ENCODE results near the gene SEMA3C.

Gene SEMA3C

GRCh38 chr7:80921130-80921529, 2.3 kb upstream of the SEMA3C start:
- H3K27me3 ChIP-seq (ENCODE audit: insufficient read depth, low read length) = no peaks in the 10 kb centered on the region
- peaks cover 9% of the 10 kb centered on the region for H3K4me1 ChIP-seq (ENCODE audit: insufficient read depth, low read length)
- H3K9me3 ChIP-seq (ENCODE audit: low read length) = no peaks in the 10 kb centered on the region
- H2AFZ ChIP-seq (ENCODE audit: low read depth, low read length) = no peak overlapping the region
- no peaks in the 10 kb centered on the region for H3K36me3 ChIP-seq (ENCODE audit: insufficient read depth, low read length)
- no peak overlapping the region for H3K4me3 ChIP-seq (ENCODE audit: low read length)

GRCh38 chr7:80918399-80918798, 452 bp downstream of the SEMA3C start:
- Histone ChIP-seq H3K9me3 (ENCODE audit: low read length) (no peaks in the 10 kb centered on the region), H3K4me1 (ENCODE audit: insufficient read depth, low read length) (peaks cover 9% of the 10 kb centered on the region), H2AFZ (ENCODE audit: low read depth, low read length) (peak overlapping the region; percentile 78), H3K36me3 (ENCODE audit: insufficient read depth, low read length) (no peaks in the 10 kb centered on the region), H3K27me3 (ENCODE audit: insufficient read depth, low read length) (no peaks in the 10 kb centered on the region), H3K4me3 (ENCODE audit: low read length) (peak overlapping the region; percentile 83)

DNA sequence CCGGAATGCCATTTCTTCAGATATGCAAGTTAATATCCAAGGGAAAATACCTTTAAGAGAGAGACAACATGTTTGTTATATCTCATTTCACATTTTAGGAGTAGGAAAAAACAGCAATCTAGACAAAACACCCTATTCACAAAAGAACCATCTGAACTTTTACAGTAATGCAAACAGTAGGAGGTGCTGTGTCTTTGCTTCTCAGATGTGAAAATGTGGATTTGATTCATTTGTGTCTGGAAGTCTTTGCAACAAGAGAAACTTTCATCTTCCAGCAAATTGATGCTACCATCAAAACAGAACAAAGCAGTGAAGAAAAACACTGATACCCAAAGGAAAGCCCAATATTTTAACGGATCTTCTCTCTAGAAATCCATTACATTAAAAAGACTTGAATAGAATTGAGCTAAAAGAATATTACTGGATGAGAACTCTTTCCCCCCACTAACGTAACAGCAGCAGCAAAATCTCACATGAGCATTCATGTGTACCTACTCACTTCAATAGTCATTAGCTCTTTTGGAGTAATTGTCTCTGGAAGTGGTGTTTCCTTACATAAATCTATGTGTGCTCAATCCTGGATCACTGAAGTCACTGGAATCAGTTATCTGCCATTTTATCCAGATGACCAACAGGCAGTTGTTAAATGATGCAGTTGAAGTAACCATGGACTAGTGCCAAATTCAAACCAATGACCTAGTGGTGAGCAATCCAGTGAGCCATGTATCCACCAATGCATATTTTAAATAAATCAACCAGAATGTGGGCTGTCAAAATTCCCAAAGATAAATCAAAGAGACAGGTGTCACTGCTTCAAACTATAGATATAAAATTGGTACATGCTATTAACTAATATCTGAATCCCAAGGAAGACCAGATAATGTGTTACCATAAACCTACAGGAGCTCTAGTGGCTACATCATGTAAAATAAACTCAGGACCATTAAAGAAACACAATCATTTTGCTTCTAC, 1.8 kb downstream of the SEMA3C start:
- no peaks in the 10 kb centered on the region for H3K27me3 ChIP-seq (ENCODE audit: insufficient read depth, low read length)
- H3K4me1 ChIP-seq (ENCODE audit: insufficient read depth, low read length) = peaks cover 7% of the 10 kb centered on the region
- no peaks in the 10 kb centered on the region for H3K36me3 ChIP-seq (ENCODE audit: insufficient read depth, low read length)
- H3K9me3 ChIP-seq (ENCODE audit: low read length) = no peaks in the 10 kb centered on the region
- H2AFZ ChIP-seq (ENCODE audit: low read depth, low read length) = no peak overlapping the region
- H3K4me3 ChIP-seq (ENCODE audit: low read length) = peak overlapping the region; percentile 83

DNA sequence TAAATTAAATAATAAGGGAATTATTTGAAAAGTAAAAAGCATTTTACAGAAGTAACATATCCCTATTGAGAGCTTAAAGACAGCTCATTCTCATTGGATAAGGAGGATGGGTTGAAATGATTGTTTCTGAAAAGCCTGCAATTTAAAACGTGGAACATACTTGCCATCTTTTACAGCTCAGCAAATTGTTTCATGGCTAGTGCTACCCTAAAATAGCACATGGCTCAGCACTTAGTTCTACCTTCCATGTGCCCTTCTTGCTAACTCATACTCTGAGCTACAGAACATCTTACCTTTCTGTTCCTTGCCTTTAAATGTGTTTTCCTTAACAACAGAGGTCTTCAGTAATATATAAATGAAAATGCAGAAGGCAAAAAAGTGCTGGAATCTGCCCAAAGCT, 8.6 kb downstream of the SEMA3C start:
- H3K27me3 ChIP-seq (ENCODE audit: insufficient read depth, low read length) = no peaks in the 10 kb centered on the region
- no peaks in the 10 kb centered on the region for H3K9me3 ChIP-seq (ENCODE audit: low read length)
- H2AFZ ChIP-seq (ENCODE audit: low read depth, low read length) = no peak overlapping the region
- no peaks in the 10 kb centered on the region for H3K36me3 ChIP-seq (ENCODE audit: insufficient read depth, low read length)
- H3K4me1 ChIP-seq (ENCODE audit: insufficient read depth, low read length) = peaks cover 11% of the 10 kb centered on the region
- H3K4me3 ChIP-seq (ENCODE audit: low read length) = no peak overlapping the region

GRCh38 chr7:80908360-80908797, 10.5 kb downstream of the SEMA3C start:
- H3K9me3 ChIP-seq (ENCODE audit: low read length) = no peaks in the 10 kb centered on the region
- H2AFZ ChIP-seq (ENCODE audit: low read depth, low read length) = no peak overlapping the region
- no peaks in the 10 kb centered on the region for H3K27me3 ChIP-seq (ENCODE audit: insufficient read depth, low read length)
- H3K4me1 ChIP-seq (ENCODE audit: insufficient read depth, low read length) = peaks cover 11% of the 10 kb centered on the region
- no peak overlapping the region for H3K4me3 ChIP-seq (ENCODE audit: low read length)
- no peaks in the 10 kb centered on the region for H3K36me3 ChIP-seq (ENCODE audit: insufficient read depth, low read length)

GRCh38 chr7:80907612-80908011, 11.2 kb downstream of the SEMA3C start:
- H2AFZ ChIP-seq (ENCODE audit: low read depth, low read length) = no peak overlapping the region
- H3K4me1 ChIP-seq (ENCODE audit: insufficient read depth, low read length) = peaks cover 11% of the 10 kb centered on the region
- no peaks in the 10 kb centered on the region for H3K27me3 ChIP-seq (ENCODE audit: insufficient read depth, low read length)
- no peaks in the 10 kb centered on the region for H3K9me3 ChIP-seq (ENCODE audit: low read length)
- no peaks in the 10 kb centered on the region for H3K36me3 ChIP-seq (ENCODE audit: insufficient read depth, low read length)
- no peak overlapping the region for H3K4me3 ChIP-seq (ENCODE audit: low read length)

DNA sequence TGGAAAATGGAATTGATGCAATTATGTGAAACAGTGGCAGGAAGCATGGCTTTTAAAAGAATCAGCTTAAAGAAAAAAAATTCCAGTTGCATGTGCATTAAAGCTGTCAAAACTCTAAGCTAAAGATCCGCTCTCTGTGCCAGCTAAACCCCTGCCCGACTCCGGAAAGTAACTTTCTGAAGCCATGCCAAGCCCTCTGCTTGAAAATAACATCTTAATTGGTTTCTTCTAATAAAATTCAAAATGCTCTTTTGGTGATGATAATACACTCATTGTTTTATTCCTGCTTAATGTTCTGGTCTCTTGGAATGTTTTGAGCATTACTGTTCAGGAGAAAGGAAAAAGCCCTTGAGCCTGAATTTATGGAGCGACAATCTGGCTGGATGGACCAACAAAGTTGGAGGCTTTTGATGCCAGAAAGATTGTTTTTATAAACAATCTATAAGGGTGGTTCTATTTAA, 11.7 kb downstream of the SEMA3C start:
- Histone ChIP-seq H2AFZ (ENCODE audit: low read depth, low read length) (no peak overlapping the region), H3K9me3 (ENCODE audit: low read length) (no peaks in the 10 kb centered on the region), H3K4me3 (ENCODE audit: low read length) (no peak overlapping the region), H3K36me3 (ENCODE audit: insufficient read depth, low read length) (no peaks in the 10 kb centered on the region), H3K4me1 (ENCODE audit: insufficient read depth, low read length) (peaks cover 11% of the 10 kb centered on the region), H3K27me3 (ENCODE audit: insufficient read depth, low read length) (no peaks in the 10 kb centered on the region)

DNA sequence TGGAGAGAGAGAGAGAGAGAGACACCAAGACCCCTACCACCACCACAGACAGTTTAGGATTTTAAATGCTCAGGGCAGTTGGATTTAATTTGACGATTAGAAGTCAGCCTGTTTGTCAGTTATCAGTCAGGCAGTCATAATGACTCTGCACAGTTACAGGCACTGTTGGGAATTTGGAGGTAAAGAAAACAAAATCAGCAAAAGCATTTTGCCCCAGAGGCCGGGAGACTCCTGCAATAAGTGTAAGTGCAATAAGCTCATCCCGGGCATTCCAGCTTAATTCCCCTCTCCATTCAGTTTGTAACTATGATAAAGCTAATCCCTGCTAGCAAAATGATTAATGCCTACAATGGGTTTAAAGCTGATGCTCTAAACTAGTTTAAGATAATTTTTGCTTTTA, 13.5 kb downstream of the SEMA3C start:
- Histone ChIP-seq H3K4me1 (ENCODE audit: insufficient read depth, low read length) (peaks cover 11% of the 10 kb centered on the region), H3K36me3 (ENCODE audit: insufficient read depth, low read length) (no peaks in the 10 kb centered on the region), H3K27me3 (ENCODE audit: insufficient read depth, low read length) (no peaks in the 10 kb centered on the region), H2AFZ (ENCODE audit: low read depth, low read length) (no peak overlapping the region), H3K9me3 (ENCODE audit: low read length) (no peaks in the 10 kb centered on the region), H3K4me3 (ENCODE audit: low read length) (no peak overlapping the region)

- Histone ChIP-seq H3K36me3 (ENCODE audit: insufficient read depth, low read length) (no peaks in the 10 kb centered on the region), H2AFZ (ENCODE audit: low read depth, low read length) (no peak overlapping the region), H3K4me3 (ENCODE audit: low read length) (no peak overlapping the region), H3K27me3 (ENCODE audit: insufficient read depth, low read length) (no peaks in the 10 kb centered on the region), H3K9me3 (ENCODE audit: low read length) (no peaks in the 10 kb centered on the region), H3K4me1 (ENCODE audit: insufficient read depth, low read length) (peaks cover 8% of the 10 kb centered on the region)
Observed at GRCh38 chr7:80902716-80903308, 16.0 kb downstream of the SEMA3C start.

DNA sequence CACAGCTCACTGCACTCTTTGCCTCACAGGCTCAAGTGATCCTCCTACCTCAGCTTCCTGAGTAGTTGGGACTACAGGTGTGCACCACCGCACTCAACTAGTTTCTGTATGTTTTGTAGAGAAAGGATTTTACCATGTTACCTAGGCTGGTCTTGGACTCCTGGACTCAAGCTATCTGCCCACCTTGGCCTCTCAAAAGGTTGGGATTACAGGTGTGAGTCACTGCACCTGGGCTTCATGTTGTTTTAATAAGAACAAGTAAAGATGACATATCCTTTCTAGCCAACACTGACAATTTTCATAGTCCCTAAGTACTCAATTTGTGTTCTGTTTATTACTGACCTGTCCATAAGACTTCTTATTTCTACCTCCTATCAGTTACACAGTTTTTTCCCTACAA, 16.8 kb downstream of the SEMA3C start:
- no peaks in the 10 kb centered on the region for H3K9me3 ChIP-seq (ENCODE audit: low read length)
- H3K4me1 ChIP-seq (ENCODE audit: insufficient read depth, low read length) = peaks cover 3% of the 10 kb centered on the region
- H3K4me3 ChIP-seq (ENCODE audit: low read length) = no peak overlapping the region
- H3K36me3 ChIP-seq (ENCODE audit: insufficient read depth, low read length) = no peaks in the 10 kb centered on the region
- H3K27me3 ChIP-seq (ENCODE audit: insufficient read depth, low read length) = no peaks in the 10 kb centered on the region
- no peak overlapping the region for H2AFZ ChIP-seq (ENCODE audit: low read depth, low read length)

DNA sequence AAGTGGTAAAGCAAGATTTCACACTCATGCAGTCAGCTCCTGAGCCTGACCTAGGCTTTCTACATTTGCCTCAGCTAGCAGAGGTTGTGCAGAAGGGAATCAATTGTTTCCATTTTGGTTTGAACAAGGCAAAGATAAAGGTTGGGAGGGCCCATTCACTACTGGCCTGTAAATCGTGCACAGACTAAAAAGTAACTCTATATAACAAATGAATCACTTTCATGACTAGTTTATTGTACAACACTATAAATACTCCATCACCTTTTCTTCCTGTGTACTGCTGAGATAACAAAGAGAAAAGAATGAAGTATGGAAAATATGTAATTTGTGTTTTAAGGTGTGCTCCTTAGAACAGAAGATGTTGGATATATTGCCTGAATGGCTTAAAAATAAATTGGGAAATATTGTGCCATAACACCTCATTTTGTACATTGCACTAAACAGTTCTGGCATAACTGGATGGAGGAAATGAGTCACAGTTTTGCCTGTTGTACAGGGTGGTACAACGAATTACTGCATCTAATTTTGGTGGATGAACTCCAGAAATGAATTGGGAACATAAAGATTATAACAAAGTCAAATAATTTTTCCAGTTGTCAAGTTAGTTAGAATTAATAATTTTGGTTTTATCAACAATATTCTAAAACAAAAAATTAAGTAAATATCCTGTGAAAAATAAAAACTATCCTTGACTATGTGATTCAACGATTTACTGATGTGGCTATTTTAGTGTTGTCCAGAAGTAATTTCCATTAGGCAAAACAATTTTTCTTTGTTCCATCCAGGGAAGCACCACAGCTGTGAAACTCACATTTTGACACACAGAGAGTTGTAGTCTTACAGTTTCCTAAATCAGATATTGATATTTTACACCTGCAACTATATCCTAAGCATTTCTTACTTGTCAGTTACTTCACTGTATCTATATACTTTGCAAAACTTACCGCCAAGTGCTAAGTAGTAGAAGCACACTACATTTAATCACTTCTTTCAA, 18.0 kb downstream of the SEMA3C start:
- H3K9me3 ChIP-seq (ENCODE audit: low read length) = peaks cover 2% of the 10 kb centered on the region
- H3K27me3 ChIP-seq (ENCODE audit: insufficient read depth, low read length) = no peaks in the 10 kb centered on the region
- peaks cover 2% of the 10 kb centered on the region for H3K4me1 ChIP-seq (ENCODE audit: insufficient read depth, low read length)
- H3K36me3 ChIP-seq (ENCODE audit: insufficient read depth, low read length) = no peaks in the 10 kb centered on the region
- no peak overlapping the region for H3K4me3 ChIP-seq (ENCODE audit: low read length)
- H2AFZ ChIP-seq (ENCODE audit: low read depth, low read length) = no peak overlapping the region

DNA sequence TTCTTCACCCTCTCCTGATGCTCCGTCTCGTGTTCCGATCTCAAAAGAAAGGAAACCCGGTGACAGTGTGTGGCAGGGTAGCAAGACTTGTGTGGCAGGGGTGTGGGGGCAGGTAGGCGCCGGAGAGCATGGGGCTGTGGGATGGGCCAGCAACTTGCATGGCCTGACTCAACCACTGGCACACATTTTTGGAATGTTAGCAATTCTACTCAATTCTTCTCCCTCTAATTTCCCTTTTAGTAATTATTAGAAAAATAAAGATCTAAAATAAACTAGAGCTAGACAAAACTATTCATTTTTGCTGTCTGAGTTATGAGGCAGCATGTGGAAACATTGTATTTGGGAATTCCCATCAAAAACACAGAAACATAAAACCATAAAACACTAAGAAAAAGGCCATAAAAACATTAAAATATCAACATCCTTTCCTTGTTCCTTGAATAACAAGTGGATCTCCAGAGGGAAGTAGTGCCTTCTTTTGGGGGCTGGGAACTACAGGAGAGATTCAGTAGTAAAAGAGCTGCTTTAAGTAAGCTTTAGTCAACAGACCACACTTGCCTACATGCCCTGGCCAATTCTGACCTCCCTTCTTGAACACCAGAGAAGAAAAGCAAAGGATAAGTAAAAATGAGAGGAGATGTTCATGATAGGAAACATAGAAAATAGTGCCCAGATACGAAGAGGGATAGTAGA, 21.8 kb downstream of the SEMA3C start:
- Histone ChIP-seq H3K9me3 (ENCODE audit: low read length) (peaks cover 2% of the 10 kb centered on the region), H3K4me1 (ENCODE audit: insufficient read depth, low read length) (no peaks in the 10 kb centered on the region)

More for the DNA sequence above, 21.8 kb downstream of the SEMA3C start:
- H3K36me3 ChIP-seq (ENCODE audit: insufficient read depth, low read length) = no peaks in the 10 kb centered on the region
- no peak overlapping the region for H2AFZ ChIP-seq (ENCODE audit: low read depth, low read length)
- H3K27me3 ChIP-seq (ENCODE audit: insufficient read depth, low read length) = no peaks in the 10 kb centered on the region
- no peak overlapping the region for H3K4me3 ChIP-seq (ENCODE audit: low read length)

Measured in neuron (in vitro differentiated cells).